ENCODE data around the gene ABTB2. TPM values are rescaled to one million over a fixed set of nuclear protein-coding genes. Genes with fewer than 3 reads are reported as not detected.

ABTB2 gene
- total RNA-seq, 1 experiment from 2014 or later: not detected

DNA sequence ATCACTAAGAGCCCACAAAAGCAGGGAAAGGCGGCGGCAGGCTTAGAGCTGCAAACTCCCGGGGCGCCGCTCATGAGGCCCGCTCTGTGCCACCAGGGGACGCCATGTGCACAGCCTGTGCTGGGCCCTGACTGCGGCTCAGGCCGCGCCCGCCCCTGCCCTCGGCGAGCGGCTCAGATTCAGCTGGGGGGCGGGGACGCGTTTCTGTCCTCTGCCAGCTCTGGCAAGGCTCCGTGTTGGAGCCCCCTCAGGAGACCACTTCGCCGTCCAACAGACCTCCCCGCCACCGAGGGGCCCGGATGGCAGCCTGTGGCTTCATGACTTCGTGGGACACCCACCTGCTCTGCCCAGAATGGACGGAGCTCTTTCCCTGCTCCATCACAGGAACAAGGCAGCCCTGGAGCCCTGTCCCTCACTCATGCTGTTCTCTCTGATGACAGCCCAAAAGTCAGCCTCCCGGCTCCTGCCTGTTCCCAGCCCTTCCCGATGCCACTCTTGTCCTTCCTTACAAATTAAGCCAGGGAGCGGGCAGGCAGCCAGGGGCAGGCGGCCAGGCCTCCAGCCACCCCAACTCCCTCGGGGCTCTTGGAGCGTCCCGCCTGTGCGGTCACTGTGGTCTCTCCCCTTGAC lies 183.3 kb downstream of the ABTB2 start:
- H4K20me1 ChIP-seq (ENCODE audit: insufficient read depth, low read depth, low read length): peaks cover 5% of the 10 kb centered on the region; the same call in 1 of the 2 replicates
- H3K27me3 ChIP-seq (ENCODE audit: low read length): no peaks in the 10 kb centered on the region
- no peak overlapping the region for H2AFZ ChIP-seq (ENCODE audit: low read length)
- no peaks in the 10 kb centered on the region for H3K9me3 ChIP-seq (ENCODE audit: low read length)
- H3K4me1 ChIP-seq (ENCODE audit: low read length): no peaks in the 10 kb centered on the region
- H3K27ac ChIP-seq (ENCODE audit: low read length): no peak overlapping the region
- no peak overlapping the region for H3K4me3 ChIP-seq (ENCODE audit: low read length)
- H3K79me2 ChIP-seq (ENCODE audit: low read length): no peaks in the 10 kb centered on the region
- H3K36me3 ChIP-seq (ENCODE audit: insufficient read depth, low read length): no peaks in the 10 kb centered on the region
- peak overlapping the region; percentile 23 for H3K4me2 ChIP-seq (ENCODE audit: low read depth, low read length, poor library complexity, severe bottlenecking)
- DNase-seq: peak; percentile 88
- no peak overlapping the region for H3K9ac ChIP-seq (ENCODE audit: low read length)
- H3K9me2 ChIP-seq (replicated peaks; ENCODE audit: insufficient read depth, low read length): no peaks in the 10 kb centered on the region

DNA sequence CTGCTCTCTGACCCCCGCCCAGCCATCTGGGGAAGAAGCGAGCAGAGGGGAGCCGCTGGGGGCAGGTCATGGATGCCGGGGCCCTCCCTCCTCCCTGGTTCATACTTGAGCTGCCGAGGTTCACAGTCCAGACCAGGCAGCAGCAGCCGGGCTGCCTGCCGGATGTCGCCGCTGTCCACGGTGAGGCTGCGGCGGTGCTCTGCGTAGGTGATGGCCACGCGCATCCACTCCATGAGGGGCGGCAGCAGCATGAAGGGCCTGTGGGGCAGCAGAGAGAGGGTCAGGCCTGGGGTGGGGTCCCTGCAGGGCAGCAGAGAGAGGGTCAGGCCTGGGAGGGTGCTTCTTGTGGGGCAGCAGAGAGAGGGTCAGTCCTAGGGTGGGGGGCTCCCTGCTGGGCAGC lies 184.8 kb downstream of the ABTB2 start:
- Histone ChIP-seq H2AFZ (ENCODE audit: low read length) (no peak overlapping the region), H3K79me2 (ENCODE audit: low read length) (no peaks in the 10 kb centered on the region), H3K4me1 (ENCODE audit: low read length) (no peaks in the 10 kb centered on the region)

DNA sequence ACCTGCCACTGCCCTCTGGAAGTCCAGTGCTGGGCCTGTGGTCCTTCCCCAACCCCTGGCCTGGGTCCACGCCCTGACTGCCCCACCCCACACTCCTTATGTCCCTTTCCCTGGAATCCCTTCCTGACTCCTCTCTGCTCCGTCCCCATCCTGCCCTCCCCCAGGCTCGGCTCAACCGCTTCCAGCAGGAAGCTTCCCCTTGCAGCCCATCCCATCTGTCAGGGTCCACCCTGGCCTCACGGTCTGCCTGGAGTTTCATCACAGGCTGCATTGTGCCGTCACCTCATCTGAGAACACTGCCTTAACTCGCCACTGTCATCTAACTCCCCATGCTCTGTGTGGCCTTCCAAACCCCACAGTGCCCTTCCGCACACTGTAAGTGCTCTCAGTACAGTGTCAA lies 188.1 kb downstream of the ABTB2 start:
- H4K20me1 ChIP-seq (ENCODE audit: insufficient read depth, low read depth, low read length): peaks cover 3% of the 10 kb centered on the region; the same call in 1 of the 2 replicates
- no peaks in the 10 kb centered on the region for H3K79me2 ChIP-seq (ENCODE audit: low read length)
- no peak overlapping the region for H3K9ac ChIP-seq (ENCODE audit: low read length)
- no peaks in the 10 kb centered on the region for H3K9me3 ChIP-seq (ENCODE audit: low read length)
- no peak overlapping the region for H3K4me3 ChIP-seq (ENCODE audit: low read length)
- no peaks in the 10 kb centered on the region for H3K9me2 ChIP-seq (replicated peaks; ENCODE audit: insufficient read depth, low read length)
- H3K27ac ChIP-seq (ENCODE audit: low read length): no peak overlapping the region
- no peaks in the 10 kb centered on the region for H3K36me3 ChIP-seq (ENCODE audit: insufficient read depth, low read length)
- no peak overlapping the region for H3K4me2 ChIP-seq (ENCODE audit: low read depth, low read length, poor library complexity, severe bottlenecking)
- DNase-seq: no peak
- no peak overlapping the region for H2AFZ ChIP-seq (ENCODE audit: low read length)
- no peaks in the 10 kb centered on the region for H3K27me3 ChIP-seq (ENCODE audit: low read length)
- no peaks in the 10 kb centered on the region for H3K4me1 ChIP-seq (ENCODE audit: low read length)

More for the DNA sequence above, 184.8 kb downstream of the ABTB2 start:
- Histone ChIP-seq H3K4me2 (ENCODE audit: low read depth, low read length, poor library complexity, severe bottlenecking) (no peak overlapping the region), H3K27ac (ENCODE audit: low read length) (no peak overlapping the region), H3K9me2 (replicated peaks; ENCODE audit: insufficient read depth, low read length) (no peaks in the 10 kb centered on the region), H3K4me3 (ENCODE audit: low read length) (no peak overlapping the region), H4K20me1 (ENCODE audit: insufficient read depth, low read depth, low read length) (peaks cover 5% of the 10 kb centered on the region; the same call in 1 of the 2 replicates), H3K9ac (ENCODE audit: low read length) (no peak overlapping the region), H3K27me3 (ENCODE audit: low read length) (no peaks in the 10 kb centered on the region), H3K9me3 (ENCODE audit: low read length) (no peaks in the 10 kb centered on the region), H3K36me3 (ENCODE audit: insufficient read depth, low read length) (no peaks in the 10 kb centered on the region)
- DNase-seq: no peak

DNA sequence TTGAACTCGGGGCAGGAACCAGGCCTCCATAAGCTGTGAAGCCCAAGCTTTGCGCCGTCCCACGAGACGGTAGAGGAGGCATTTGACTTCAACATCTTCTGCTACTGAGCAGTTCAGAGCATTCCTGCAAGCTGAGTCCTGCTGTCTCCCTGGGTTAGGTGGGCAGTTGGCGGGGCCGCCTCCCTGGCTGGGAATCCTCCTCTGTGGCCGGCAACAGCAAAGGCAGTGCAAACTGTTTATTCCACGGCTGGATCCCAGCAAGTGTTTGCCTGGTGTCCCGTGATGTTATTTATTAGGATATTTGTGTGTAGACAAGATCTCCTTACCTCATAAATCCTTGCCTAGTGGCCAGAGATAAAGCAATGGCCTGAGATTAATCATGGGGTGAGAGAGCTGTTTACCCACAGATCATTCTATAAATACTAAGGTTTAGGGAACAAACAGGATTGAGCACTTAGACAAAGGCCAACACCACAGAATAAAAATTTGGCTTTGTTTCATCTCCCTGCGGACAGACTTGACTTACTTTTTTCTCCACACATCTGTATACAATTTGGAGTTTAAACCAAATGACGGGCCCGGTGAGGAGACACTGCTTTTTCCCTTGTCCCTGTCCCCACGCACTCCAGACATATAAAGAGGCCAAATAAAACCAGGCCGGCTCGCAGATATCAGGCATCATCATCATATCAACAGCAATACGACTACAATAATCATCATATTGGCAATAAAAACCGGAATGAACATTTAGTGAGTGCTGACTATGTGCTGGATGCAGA lies 189.0 kb downstream of the ABTB2 start:
- H3K4me3 ChIP-seq (ENCODE audit: low read length): no peak overlapping the region
- H3K36me3 ChIP-seq (ENCODE audit: insufficient read depth, low read length): no peaks in the 10 kb centered on the region
- no peak for DNase-seq
- no peak overlapping the region for H3K9ac ChIP-seq (ENCODE audit: low read length)
- H3K9me3 ChIP-seq (ENCODE audit: low read length): no peaks in the 10 kb centered on the region
- no peaks in the 10 kb centered on the region; the same call in 1 of the 2 replicates for H4K20me1 ChIP-seq (ENCODE audit: insufficient read depth, low read depth, low read length)
- no peak overlapping the region for H3K4me2 ChIP-seq (ENCODE audit: low read depth, low read length, poor library complexity, severe bottlenecking)
- no peak overlapping the region for H3K27ac ChIP-seq (ENCODE audit: low read length)
- no peaks in the 10 kb centered on the region for H3K9me2 ChIP-seq (replicated peaks; ENCODE audit: insufficient read depth, low read length)
- H3K4me1 ChIP-seq (ENCODE audit: low read length): no peaks in the 10 kb centered on the region
- H2AFZ ChIP-seq (ENCODE audit: low read length): no peak overlapping the region
- no peaks in the 10 kb centered on the region for H3K27me3 ChIP-seq (ENCODE audit: low read length)
- H3K79me2 ChIP-seq (ENCODE audit: low read length): no peaks in the 10 kb centered on the region

DNA sequence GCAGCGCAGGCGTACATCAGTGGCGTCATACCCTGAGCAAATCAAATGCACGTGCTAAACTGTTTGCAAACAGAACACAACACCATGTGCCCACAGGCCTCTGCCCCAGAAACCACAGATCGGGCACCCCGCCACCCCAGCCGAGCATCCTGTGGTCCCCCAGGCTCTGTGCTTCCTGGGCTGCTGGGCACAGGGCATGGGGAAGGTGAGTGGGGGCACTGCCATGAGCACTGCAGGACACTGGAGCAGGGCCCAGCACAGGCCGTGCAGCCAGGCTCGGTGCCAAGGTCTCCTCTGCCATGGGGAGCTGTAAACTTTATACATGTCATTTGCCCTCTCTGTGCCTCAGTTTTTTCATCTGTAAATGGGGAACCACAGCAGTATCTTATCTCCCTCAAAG lies 189.8 kb downstream of the ABTB2 start:
- no peak overlapping the region for H3K9ac ChIP-seq (ENCODE audit: low read length)
- no peaks in the 10 kb centered on the region for H3K9me3 ChIP-seq (ENCODE audit: low read length)
- H4K20me1 ChIP-seq (ENCODE audit: insufficient read depth, low read depth, low read length): no peaks in the 10 kb centered on the region; the same call in 1 of the 2 replicates
- H3K36me3 ChIP-seq (ENCODE audit: insufficient read depth, low read length): no peaks in the 10 kb centered on the region
- H3K27me3 ChIP-seq (ENCODE audit: low read length): no peaks in the 10 kb centered on the region
- DNase-seq: no peak
- no peaks in the 10 kb centered on the region for H3K4me1 ChIP-seq (ENCODE audit: low read length)
- H2AFZ ChIP-seq (ENCODE audit: low read length): no peak overlapping the region
- no peak overlapping the region for H3K4me2 ChIP-seq (ENCODE audit: low read depth, low read length, poor library complexity, severe bottlenecking)
- no peak overlapping the region for H3K4me3 ChIP-seq (ENCODE audit: low read length)
- H3K9me2 ChIP-seq (replicated peaks; ENCODE audit: insufficient read depth, low read length): no peaks in the 10 kb centered on the region
- no peak overlapping the region for H3K27ac ChIP-seq (ENCODE audit: low read length)
- H3K79me2 ChIP-seq (ENCODE audit: low read length): no peaks in the 10 kb centered on the region

DNA sequence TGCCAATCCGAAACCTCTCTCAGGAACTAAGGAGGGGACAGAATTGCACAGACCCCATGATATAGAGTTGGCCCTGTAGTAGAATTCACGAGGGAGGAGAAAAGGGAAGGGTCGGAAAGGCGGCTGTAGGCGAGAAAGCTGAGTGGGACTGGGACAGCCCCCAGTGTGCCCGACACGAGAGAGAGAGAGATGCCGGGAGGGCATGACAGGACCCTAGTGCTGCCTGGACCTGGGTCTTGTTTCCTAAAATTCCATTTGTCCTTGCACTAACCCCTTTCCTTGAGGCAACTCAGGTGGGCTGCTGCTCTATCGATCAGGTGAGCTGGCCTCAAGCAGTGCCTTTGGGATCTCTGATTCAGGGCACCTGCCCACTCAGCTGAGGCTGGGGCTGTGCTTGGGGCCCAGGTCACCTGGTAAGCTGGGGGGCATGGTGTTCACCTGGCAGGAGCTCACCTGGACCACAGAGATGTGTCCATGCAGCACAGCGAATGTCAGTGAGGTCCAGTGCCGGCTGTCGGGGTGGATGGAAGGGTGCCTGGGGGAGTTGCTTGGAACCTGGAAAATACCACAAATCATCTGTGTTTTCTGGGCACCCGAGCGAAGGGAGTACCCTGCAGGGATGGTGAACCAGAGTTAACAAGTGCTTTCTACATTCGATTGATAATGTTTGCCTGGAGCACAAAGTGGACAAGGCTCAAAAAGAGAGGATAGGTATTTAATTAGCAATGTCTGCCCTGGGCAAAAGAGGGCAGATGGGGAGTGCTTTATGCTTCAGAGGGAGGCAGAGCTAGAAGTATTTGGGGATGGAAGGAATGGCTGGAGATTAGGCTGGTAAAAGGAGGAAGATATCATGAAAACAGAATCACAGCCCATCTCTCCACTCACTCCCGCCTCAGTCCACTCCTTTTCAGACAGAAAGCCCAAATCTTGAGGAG lies 190.7 kb downstream of the ABTB2 start:
- no peaks in the 10 kb centered on the region for H3K9me2 ChIP-seq (replicated peaks; ENCODE audit: insufficient read depth, low read length)
- no peak for DNase-seq
- H4K20me1 ChIP-seq (ENCODE audit: insufficient read depth, low read depth, low read length): no peaks in the 10 kb centered on the region; the same call in 1 of the 2 replicates
- no peaks in the 10 kb centered on the region for H3K9me3 ChIP-seq (ENCODE audit: low read length)
- no peak overlapping the region for H3K27ac ChIP-seq (ENCODE audit: low read length)
- no peak overlapping the region for H2AFZ ChIP-seq (ENCODE audit: low read length)
- H3K4me3 ChIP-seq (ENCODE audit: low read length): no peak overlapping the region
- no peaks in the 10 kb centered on the region for H3K79me2 ChIP-seq (ENCODE audit: low read length)
- no peaks in the 10 kb centered on the region for H3K36me3 ChIP-seq (ENCODE audit: insufficient read depth, low read length)
- H3K9ac ChIP-seq (ENCODE audit: low read length): no peak overlapping the region
- no peaks in the 10 kb centered on the region for H3K27me3 ChIP-seq (ENCODE audit: low read length)
- H3K4me2 ChIP-seq (ENCODE audit: low read depth, low read length, poor library complexity, severe bottlenecking): no peak overlapping the region
- no peaks in the 10 kb centered on the region for H3K4me1 ChIP-seq (ENCODE audit: low read length)

DNA sequence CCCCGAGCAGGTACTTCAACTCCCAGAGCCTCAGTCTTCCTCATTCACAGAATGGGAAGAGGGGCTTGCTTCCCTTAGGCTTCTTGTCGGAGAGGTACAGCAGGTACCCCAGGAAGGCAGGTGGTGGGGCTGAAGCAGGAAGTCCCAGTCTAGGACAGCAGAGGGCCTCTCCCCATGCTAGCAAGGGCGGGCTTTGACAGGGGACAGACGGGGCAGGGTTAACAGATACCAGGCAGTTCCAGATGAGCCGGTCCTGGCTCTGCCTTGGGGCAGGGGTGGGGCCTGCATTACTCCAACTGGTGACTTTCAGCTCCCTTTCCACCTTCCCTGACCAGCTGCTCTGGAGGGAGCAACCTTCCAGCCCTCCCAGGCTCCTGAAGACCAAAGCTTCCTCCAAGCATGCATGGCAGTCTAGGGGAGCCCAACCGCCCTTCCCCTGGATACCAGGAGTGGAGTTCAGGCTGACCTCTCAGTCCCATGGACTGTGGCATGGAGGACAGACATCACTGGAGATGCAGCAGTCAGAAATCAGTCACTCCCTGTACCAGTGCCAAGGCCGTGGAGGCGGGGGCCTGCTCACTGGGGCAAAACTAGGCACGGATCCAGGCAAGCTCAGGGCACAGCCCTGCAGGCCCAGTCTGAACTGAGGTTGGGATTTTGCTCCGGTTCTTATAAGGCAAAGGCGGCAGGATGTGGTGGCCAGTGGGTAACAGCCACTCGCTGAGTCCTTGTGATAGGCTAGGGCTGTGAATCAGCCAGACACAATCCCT lies 191.8 kb downstream of the ABTB2 start:
- Histone ChIP-seq H3K4me2 (ENCODE audit: low read depth, low read length, poor library complexity, severe bottlenecking) (no peak overlapping the region), H3K9ac (ENCODE audit: low read length) (no peak overlapping the region), H3K36me3 (ENCODE audit: insufficient read depth, low read length) (no peaks in the 10 kb centered on the region), H3K4me3 (ENCODE audit: low read length) (no peak overlapping the region), H3K9me2 (replicated peaks; ENCODE audit: insufficient read depth, low read length) (no peaks in the 10 kb centered on the region), H3K27me3 (ENCODE audit: low read length) (no peaks in the 10 kb centered on the region), H3K4me1 (ENCODE audit: low read length) (no peaks in the 10 kb centered on the region), H3K27ac (ENCODE audit: low read length) (no peak overlapping the region), H3K9me3 (ENCODE audit: low read length) (no peaks in the 10 kb centered on the region), H2AFZ (ENCODE audit: low read length) (no peak overlapping the region), H3K79me2 (ENCODE audit: low read length) (no peaks in the 10 kb centered on the region), H4K20me1 (ENCODE audit: insufficient read depth, low read depth, low read length) (no peaks in the 10 kb centered on the region)
- DNase-seq: peak; percentile 54
